ENCODE results near the gene SNX22.

DNA sequence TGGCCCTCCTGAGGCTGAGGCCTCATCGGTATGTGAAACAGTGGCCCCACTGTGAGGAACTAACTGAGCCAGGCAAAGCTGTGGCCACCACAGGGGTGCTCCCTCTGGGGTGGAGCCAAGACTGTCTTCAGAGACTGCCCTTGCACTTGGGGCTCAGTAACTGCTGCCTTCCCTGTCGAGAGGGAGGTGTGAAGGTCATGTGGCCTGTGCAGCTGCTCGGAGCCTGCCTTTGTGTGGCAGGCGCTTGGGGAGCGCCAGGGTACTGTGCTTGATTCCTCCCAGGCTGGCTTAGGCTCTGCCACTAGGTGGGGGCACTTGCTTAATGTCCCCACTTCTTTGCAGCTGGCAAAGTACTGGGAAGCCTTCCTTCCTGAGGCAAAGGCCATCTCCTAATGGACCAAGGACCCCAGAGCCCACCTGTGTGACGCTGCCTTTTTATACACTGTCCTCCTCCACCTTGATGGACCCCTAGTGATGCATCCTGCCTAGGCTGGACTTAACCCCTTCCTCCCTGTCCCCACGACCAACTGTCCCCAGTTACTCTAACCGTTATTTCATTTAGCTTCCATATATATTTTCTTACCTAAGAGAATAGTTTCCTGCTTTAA is 14.2 kb upstream of the SNX22 start:
- TF ChIP-seq, protein P1, sequence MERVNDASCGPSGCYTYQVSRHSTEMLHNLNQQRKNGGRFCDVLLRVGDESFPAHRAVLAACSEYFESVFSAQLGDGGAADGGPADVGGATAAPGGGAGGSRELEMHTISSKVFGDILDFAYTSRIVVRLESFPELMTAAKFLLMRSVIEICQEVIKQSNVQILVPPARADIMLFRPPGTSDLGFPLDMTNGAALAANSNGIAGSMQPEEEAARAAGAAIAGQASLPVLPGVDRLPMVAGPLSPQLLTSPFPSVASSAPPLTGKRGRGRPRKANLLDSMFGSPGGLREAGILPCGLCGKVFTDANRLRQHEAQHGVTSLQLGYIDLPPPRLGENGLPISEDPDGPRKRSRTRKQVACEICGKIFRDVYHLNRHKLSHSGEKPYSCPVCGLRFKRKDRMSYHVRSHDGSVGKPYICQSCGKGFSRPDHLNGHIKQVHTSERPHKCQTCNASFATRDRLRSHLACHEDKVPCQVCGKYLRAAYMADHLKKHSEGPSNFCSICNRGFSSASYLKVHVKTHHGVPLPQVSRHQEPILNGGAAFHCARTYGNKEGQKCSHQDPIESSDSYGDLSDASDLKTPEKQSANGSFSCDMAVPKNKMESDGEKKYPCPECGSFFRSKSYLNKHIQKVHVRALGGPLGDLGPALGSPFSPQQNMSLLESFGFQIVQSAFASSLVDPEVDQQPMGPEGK (CRISPR knock-in tag; IDR thresholded peaks at IDR 0.05; ENCODE audit: borderline replicate concordance) = no peak
- TF ChIP-seq ARNTL (CRISPR knock-in tag; IDR thresholded peaks at IDR 0.05; ENCODE audit: borderline replicate concordance, low read depth) (no peak), ZC3H10 (CRISPR knock-in tag; IDR thresholded peaks at IDR 0.05) (no peak), TOX (CRISPR knock-in tag; IDR thresholded peaks at IDR 0.05; ENCODE audit: borderline replicate concordance) (no peak), ESRRG (CRISPR knock-in tag; IDR thresholded peaks at IDR 0.05) (no peak), ZFP30 (CRISPR knock-in tag; IDR thresholded peaks at IDR 0.05) (no peak), TCF4 (CRISPR knock-in tag; IDR thresholded peaks at IDR 0.05; ENCODE audit: borderline replicate concordance) (no peak), ISL1 (CRISPR knock-in tag; IDR thresholded peaks at IDR 0.05) (no peak), ZFP3 (CRISPR knock-in tag; IDR thresholded peaks at IDR 0.05) (no peak), RARB (CRISPR knock-in tag; IDR thresholded peaks at IDR 0.05) (no peak), ZNF8 (CRISPR knock-in tag; IDR thresholded peaks at IDR 0.05) (no peak), OSR1 (CRISPR knock-in tag; IDR thresholded peaks at IDR 0.05) (no peak)
- TF ChIP-seq, protein P2, sequence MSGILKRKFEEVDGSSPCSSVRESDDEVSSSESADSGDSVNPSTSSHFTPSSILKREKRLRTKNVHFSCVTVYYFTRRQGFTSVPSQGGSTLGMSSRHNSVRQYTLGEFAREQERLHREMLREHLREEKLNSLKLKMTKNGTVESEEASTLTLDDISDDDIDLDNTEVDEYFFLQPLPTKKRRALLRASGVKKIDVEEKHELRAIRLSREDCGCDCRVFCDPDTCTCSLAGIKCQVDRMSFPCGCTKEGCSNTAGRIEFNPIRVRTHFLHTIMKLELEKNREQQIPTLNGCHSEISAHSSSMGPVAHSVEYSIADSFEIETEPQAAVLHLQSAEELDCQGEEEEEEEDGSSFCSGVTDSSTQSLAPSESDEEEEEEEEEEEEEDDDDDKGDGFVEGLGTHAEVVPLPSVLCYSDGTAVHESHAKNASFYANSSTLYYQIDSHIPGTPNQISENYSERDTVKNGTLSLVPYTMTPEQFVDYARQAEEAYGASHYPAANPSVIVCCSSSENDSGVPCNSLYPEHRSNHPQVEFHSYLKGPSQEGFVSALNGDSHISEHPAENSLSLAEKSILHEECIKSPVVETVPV (CRISPR knock-in tag; IDR thresholded peaks at IDR 0.05) = no peak
- TF ChIP-seq, protein P3, sequence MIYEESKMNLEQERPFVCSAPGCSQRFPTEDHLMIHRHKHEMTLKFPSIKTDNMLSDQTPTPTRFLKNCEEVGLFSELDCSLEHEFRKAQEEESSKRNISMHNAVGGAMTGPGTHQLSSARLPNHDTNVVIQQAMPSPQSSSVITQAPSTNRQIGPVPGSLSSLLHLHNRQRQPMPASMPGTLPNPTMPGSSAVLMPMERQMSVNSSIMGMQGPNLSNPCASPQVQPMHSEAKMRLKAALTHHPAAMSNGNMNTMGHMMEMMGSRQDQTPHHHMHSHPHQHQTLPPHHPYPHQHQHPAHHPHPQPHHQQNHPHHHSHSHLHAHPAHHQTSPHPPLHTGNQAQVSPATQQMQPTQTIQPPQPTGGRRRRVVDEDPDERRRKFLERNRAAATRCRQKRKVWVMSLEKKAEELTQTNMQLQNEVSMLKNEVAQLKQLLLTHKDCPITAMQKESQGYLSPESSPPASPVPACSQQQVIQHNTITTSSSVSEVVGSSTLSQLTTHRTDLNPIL (CRISPR knock-in tag; IDR thresholded peaks at IDR 0.05; ENCODE audit: low read depth) = no peak
